HFFc6 (cell line): Measurements from ENCODE around the gene ZNF789. TPM values are rescaled to one million over a fixed set of nuclear protein-coding genes. Genes with fewer than 3 reads are reported as not detected.
"Not testable (repeated sequence)": the region's sequence is repeated elsewhere in the genome, so short reads cannot be mapped to it uniquely, and the experiment has no call there.

Source experiments
- DNase-seq: peaks from one replicate; pipeline ENCODE4 v3.0.0-alpha.2; 2018
- H3K27ac Mint-ChIP-seq: 2 replicates; pipeline ENCODE4 v1.8.0; 2020; ENCODE audit warnings: mild to moderate bottlenecking, mixed read lengths
- H3K27me3 Mint-ChIP-seq: 2 replicates; pipeline ENCODE4 v1.8.0; 2021; ENCODE audit warnings: mild to moderate bottlenecking, moderate library complexity, mixed read lengths; ENCODE audit not compliant: insufficient read depth
- H3K36me3 Mint-ChIP-seq: 2 replicates; pipeline ENCODE4 v1.8.0; 2021; ENCODE audit warnings: low read depth, mixed read lengths
- H3K4me1 Mint-ChIP-seq: 2 replicates; pipeline ENCODE4 v1.8.0; 2020; ENCODE audit warnings: low read depth, mixed read lengths
- H3K4me3 Mint-ChIP-seq: 2 replicates; pipeline ENCODE4 v1.8.0; 2020; ENCODE audit warnings: mild to moderate bottlenecking, moderate library complexity, mixed read lengths
- H3K9me3 Mint-ChIP-seq: 2 replicates; pipeline ENCODE4 v1.8.0; 2020; ENCODE audit warnings: mild to moderate bottlenecking, mixed read lengths
- CTCF ChIP-seq: fragments of 200-600 bp; sonication (generic); IDR thresholded peaks from 2 replicates; pipeline ENCODE4 v1.5.0; 2021; ENCODE audit warnings: antibody characterized with exemption, mild to moderate bottlenecking
- total RNA-seq, 6 experiments: library from RNA; stranded (reverse); fragmentation: NEBNext Ultra II Directional; extraction: Animal tissue kit (Norgen Biotek cat#: 25700); gene quantifications; 2 replicates in 1 of 6; 3 replicates in 5 of 6; pipeline ENCODE4 v1.2.3, GENCODE V29; 2021

Gene ZNF789
- total RNA-seq, 6 experiments from 2014 or later, result 5.2 to 6.4 (median 5.6) TPM

- TF ChIP-seq CTCF, result 0 out of 2 replicates have a peak, but pooled peaks have one; percentile 24
- H3K4me1 Mint-ChIP-seq, result peaks cover 28% of the 10 kb centered on the region
- H3K36me3 Mint-ChIP-seq, result peaks cover 46% of the 10 kb centered on the region
- H3K4me3 Mint-ChIP-seq, result peak within 1 kb of the TSS; percentile 98
- peaks cover 17% of the 10 kb centered on the region for H3K9me3 Mint-ChIP-seq
- peak within 1 kb of the TSS; percentile 98 for H3K27ac Mint-ChIP-seq
- peaks cover 4% of the 10 kb centered on the region; the same call in 1 of the 2 replicates for H3K27me3 Mint-ChIP-seq
- peak; percentile 84 for DNase-seq
These were observed 27.3 kb downstream of the ZNF789 start, which contains the start of gene ZNF394 for GRCh38 chr7:99499721-99500636. Gene ZNF394 (minus strand): TSS chr7:99500281. CDS start chr7:99500093, 188 bp downstream.

- Mint-ChIP-seq H3K4me1 (peaks cover 30% of the 10 kb centered on the region), H3K27me3 (peaks cover 4% of the 10 kb centered on the region; the same call in 1 of the 2 replicates), H3K36me3 (peaks cover 47% of the 10 kb centered on the region), H3K9me3 (peaks cover 12% of the 10 kb centered on the region), H3K4me3 (peak overlapping the region; percentile 98), H3K27ac (peak overlapping the region; percentile 98)
- DNase-seq, result no peak
- no peak for TF ChIP-seq CTCF
These were observed 27.9 kb downstream of the ZNF789 start for GRCh38 chr7:99500637-99501009.

GRCh38 chr7:99501236-99501635 lies 28.5 kb downstream of the ZNF789 start:
- Mint-ChIP-seq H3K9me3 (peaks cover 12% of the 10 kb centered on the region), H3K4me3 (peak overlapping the region; percentile 98), H3K36me3 (peaks cover 50% of the 10 kb centered on the region), H3K4me1 (peaks cover 36% of the 10 kb centered on the region)
- H3K27ac Mint-ChIP-seq, H3K27me3 Mint-ChIP-seq, DNase-seq: not testable (repeated sequence)

GRCh38 chr7:99504281-99504602 lies 31.6 kb downstream of the ZNF789 start:
- DNase-seq, result no peak
- Mint-ChIP-seq H3K4me3 (peak overlapping the region; percentile 96), H3K36me3 (peaks cover 38% of the 10 kb centered on the region), H3K27me3 (peaks cover 4% of the 10 kb centered on the region; the same call in 1 of the 2 replicates), H3K27ac (peak overlapping the region; percentile 96), H3K9me3 (peaks cover 8% of the 10 kb centered on the region), H3K4me1 (peaks cover 30% of the 10 kb centered on the region)
- no peak for TF ChIP-seq CTCF

GRCh38 chr7:99504603-99505323 lies 32.1 kb downstream of the ZNF789 start, which contains the start of gene ZKSCAN5:
Gene ZKSCAN5 (plus strand): TSS chr7:99504662. CDS start chr7:99506045, 1,383 bp downstream.
- peaks cover 8% of the 10 kb centered on the region for H3K9me3 Mint-ChIP-seq
- peak within 1 kb of the TSS; percentile 96 for H3K4me3 Mint-ChIP-seq
- H3K4me1 Mint-ChIP-seq, result peaks cover 30% of the 10 kb centered on the region
- peak; percentile 96 for DNase-seq
- peaks cover 33% of the 10 kb centered on the region for H3K36me3 Mint-ChIP-seq
- H3K27me3 Mint-ChIP-seq, result peaks cover 4% of the 10 kb centered on the region; the same call in 1 of the 2 replicates
- H3K27ac Mint-ChIP-seq, result peak within 1 kb of the TSS; percentile 96
- TF ChIP-seq CTCF, result peak; percentile 39; the same call in 1 of the 2 replicates
